ENCODE data around the gene SERP1.

Gene SERP1

GRCh38 chr3:150547045-150547741, 897 bp upstream of the SERP1 start:
- peak overlapping the region; percentile 84 for H3K4me3 ChIP-seq (ENCODE audit: low read length)
- TF ChIP-seq, protein P1, sequence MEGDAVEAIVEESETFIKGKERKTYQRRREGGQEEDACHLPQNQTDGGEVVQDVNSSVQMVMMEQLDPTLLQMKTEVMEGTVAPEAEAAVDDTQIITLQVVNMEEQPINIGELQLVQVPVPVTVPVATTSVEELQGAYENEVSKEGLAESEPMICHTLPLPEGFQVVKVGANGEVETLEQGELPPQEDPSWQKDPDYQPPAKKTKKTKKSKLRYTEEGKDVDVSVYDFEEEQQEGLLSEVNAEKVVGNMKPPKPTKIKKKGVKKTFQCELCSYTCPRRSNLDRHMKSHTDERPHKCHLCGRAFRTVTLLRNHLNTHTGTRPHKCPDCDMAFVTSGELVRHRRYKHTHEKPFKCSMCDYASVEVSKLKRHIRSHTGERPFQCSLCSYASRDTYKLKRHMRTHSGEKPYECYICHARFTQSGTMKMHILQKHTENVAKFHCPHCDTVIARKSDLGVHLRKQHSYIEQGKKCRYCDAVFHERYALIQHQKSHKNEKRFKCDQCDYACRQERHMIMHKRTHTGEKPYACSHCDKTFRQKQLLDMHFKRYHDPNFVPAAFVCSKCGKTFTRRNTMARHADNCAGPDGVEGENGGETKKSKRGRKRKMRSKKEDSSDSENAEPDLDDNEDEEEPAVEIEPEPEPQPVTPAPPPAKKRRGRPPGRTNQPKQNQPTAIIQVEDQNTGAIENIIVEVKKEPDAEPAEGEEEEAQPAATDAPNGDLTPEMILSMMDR (IDR thresholded peaks at IDR 0.05; ENCODE audit: insufficient read depth, low read depth, low read length, missing control alignments) = no peak
- DNase-seq (ENCODE audit: low read depth) = peak; percentile 40

DNA sequence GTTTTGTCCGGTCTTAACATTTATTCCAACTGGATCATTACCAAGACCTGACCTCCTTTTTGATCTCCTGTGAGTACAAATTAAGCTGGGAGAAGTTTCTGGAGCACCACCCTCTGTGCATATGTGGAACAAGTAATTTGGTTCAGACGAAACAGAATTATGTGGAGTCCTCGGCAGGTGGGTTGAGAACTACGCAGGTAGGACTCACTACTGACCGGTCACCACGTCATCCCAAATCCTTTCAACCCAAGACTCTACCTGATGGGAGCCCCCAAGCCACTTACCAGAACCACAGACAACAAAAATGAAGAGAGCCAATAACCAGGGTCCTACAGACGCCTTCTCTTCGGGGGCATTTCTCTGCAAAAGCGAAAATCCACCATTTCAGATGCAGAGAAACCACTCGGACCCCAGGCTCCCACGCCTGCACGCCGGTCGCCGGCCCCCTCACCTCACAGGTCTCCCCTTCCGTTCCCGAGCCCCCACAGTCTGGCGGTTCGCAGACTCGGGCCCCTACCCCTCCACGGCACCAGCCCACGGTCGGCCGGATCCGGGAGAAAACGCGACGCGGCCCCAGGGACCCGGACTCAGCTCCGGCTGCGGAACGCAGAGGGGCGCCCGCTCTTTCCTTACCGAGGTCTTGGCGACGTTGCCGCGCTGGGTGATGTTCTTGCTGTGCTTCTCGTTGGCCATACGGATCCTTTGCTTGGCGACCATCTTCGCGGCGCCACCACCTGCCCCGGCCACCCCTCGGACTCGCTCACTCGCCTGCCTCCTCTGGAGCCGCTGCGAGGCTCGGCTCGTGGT, 674 bp downstream of the SERP1 start:
- peak overlapping the region; percentile 84 for H3K4me3 ChIP-seq (ENCODE audit: low read length)
- DNase-seq (ENCODE audit: low read depth) = peak; percentile 44
- TF ChIP-seq, protein P1 (IDR thresholded peaks at IDR 0.05; ENCODE audit: insufficient read depth, low read depth, low read length, missing control alignments) = peak; percentile 8

DNA sequence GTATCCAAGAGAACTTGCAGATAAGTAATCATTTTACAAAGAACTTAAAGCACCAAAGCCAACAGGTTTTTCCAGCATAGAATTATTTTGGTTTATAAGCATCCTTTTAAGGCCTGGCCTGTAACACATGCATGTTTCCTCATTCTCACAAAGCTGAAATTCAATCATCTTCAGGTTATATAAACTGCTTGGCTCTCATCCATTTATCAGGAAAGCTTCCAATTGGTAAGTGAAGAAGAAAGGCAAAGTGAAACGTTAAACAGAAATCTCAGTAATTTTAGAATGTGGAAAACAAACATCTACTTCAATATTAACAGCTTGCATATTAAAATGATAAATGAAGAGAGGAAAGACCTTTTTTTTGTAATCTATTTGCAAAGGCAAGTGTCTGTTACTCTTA, 1.6 kb downstream of the SERP1 start:
- H3K4me3 ChIP-seq (ENCODE audit: low read length) = peak overlapping the region; percentile 84
- no peak for DNase-seq (ENCODE audit: low read depth)
- TF ChIP-seq, protein P1 (IDR thresholded peaks at IDR 0.05; ENCODE audit: insufficient read depth, low read depth, low read length, missing control alignments) = no peak

DNA sequence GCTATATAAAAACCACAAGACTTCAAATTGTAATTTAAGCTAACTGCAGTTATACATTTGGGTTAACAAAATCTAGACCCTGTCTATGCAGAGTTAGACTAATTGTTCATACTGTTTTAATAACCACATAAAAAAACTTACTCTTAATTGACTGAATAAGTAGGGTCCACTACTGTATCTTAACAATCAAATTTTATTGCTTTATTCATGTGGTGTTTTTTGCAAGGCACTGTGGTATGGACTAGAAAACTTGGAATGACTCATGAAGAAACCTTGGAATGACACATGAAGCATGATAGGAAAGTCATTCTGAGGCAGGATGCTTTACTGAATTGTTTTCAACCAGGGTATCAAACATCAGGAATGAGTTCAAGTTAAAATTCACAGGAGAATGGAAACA, 2.3 kb downstream of the SERP1 start:
- H3K4me3 ChIP-seq (ENCODE audit: low read length) = no peak overlapping the region
- TF ChIP-seq, protein P1 (IDR thresholded peaks at IDR 0.05; ENCODE audit: insufficient read depth, low read depth, low read length, missing control alignments) = no peak
- peak; percentile 64 for DNase-seq (ENCODE audit: low read depth)

DNA sequence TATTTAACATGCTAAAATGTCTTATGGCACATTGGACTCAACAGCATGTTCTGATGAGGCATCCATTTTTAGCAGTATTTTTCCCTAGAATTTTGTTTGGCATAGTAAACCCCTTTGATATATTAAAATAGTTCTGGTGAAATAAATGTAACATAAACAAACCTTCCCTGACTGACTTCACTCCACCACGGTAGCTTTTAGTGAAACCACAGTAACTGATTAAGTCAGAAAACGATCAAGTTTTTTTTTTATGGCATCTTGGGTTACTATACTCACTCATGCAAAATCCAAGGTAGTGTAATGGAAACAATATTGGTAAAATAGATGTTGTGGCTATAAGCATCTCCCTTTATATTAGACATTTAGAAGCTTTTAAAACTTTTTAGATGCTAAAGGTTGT, 2.8 kb downstream of the SERP1 start:
- no peak overlapping the region for H3K4me3 ChIP-seq (ENCODE audit: low read length)
- DNase-seq (ENCODE audit: low read depth) = no peak
- TF ChIP-seq, protein P1 (IDR thresholded peaks at IDR 0.05; ENCODE audit: insufficient read depth, low read depth, low read length, missing control alignments) = no peak

DNA sequence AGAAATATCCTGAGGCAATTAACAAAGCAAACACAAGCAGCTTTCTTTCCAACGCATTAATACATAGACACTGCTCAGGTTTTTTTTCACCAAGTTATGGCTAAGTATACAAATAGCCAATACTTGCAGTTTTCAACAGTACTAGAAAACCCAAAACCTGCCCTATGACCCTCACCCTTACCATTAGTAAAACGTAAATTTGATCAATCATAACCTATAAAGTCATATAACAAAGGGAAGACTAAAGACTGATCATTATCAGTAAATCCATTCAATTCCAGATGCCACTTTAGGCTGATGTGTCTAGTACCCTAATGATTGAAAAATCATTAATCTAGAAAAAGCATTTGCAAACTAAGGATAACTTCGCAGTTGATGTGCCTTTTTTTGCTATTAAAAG, 3.2 kb downstream of the SERP1 start:
- no peak for DNase-seq (ENCODE audit: low read depth)
- TF ChIP-seq, protein P1 (IDR thresholded peaks at IDR 0.05; ENCODE audit: insufficient read depth, low read depth, low read length, missing control alignments) = no peak
- H3K4me3 ChIP-seq (ENCODE audit: low read length) = no peak overlapping the region
